Erythroblast (primary cell): ENCODE results near the gene CYP4F2.
"Not testable (repeated sequence)": the region's sequence is repeated elsewhere in the genome, so short reads cannot be mapped to it uniquely, and the experiment has no call there.

Experiments used
- DNase-seq, 2 experiments: peaks; one replicate each; lab custom pipeline; 2025; lab: John Stamatoyannopoulos, UW
- GATA1 ChIP-seq: IDR thresholded peaks from 2 replicates; pipeline ENCODE4 v1.6.1; 2011; ENCODE audit warnings: low read depth, mild to moderate bottlenecking, control low read depth, low read length, moderate library complexity
- POLR2A ChIP-seq: IDR thresholded peaks from 2 replicates; pipeline ENCODE4 v1.6.1; 2011; ENCODE audit warnings: mild to moderate bottlenecking, low read length

CYP4F2 gene

GRCh38 chr19:15850385-15850784 is 47.5 kb downstream of the CYP4F2 start:
- DNase-seq, result no peak
- TF ChIP-seq GATA1, result no peak
- TF ChIP-seq POLR2A, result no peak

- no peak for DNase-seq
- TF ChIP-seq POLR2A, result no peak
- TF ChIP-seq GATA1, result no peak
Observed at GRCh38 chr19:15846923-15847322, 51.0 kb downstream of the CYP4F2 start.

- not testable (repeated sequence) for DNase-seq
Observed at GRCh38 chr19:15843894-15844222, 54.0 kb downstream of the CYP4F2 start.

- no peak for DNase-seq
- TF ChIP-seq POLR2A, result no peak
- TF ChIP-seq GATA1, result no peak
Observed at GRCh38 chr19:15843203-15843893, 54.5 kb downstream of the CYP4F2 start.

- peak; percentile 26 to 32 for DNase-seq
- TF ChIP-seq GATA1, result no peak
- no peak for TF ChIP-seq POLR2A
Observed at GRCh38 chr19:15841875-15842569, 55.9 kb downstream of the CYP4F2 start.

- DNase-seq, result no peak
- TF ChIP-seq POLR2A (no peak), GATA1 (no peak)
Observed at GRCh38 chr19:15840833-15841232, 57.0 kb downstream of the CYP4F2 start.

GRCh38 chr19:15839888-15840287 is 58.0 kb downstream of the CYP4F2 start:
- peak in 1 of 2 experiments; percentile 15 for DNase-seq

- no peak for DNase-seq
- TF ChIP-seq POLR2A (no peak), GATA1 (no peak)
Observed at GRCh38 chr19:15838351-15838750, 59.5 kb downstream of the CYP4F2 start.

- DNase-seq, result peak in 1 of 2 experiments; percentile 85
- TF ChIP-seq GATA1, result no peak
- peak; percentile 79 for TF ChIP-seq POLR2A
Observed at GRCh38 chr19:15837221-15837731, 60.6 kb downstream of the CYP4F2 start.

GRCh38 chr19:15836330-15837220 is 61.3 kb downstream of the CYP4F2 start:
- TF ChIP-seq GATA1 (no peak), POLR2A (peak; percentile 78)

GRCh38 chr19:15835565-15836329 is 62.1 kb downstream of the CYP4F2 start:
- DNase-seq, result peak in 1 of 2 experiments; percentile 64
- peak; percentile 38 for TF ChIP-seq POLR2A

More at GRCh38 chr19:15836330-15837220, 61.3 kb downstream of the CYP4F2 start:
- peak; percentile 96 for DNase-seq

GRCh38 chr19:15834232-15834631 is 63.6 kb downstream of the CYP4F2 start:
- not testable (repeated sequence) for DNase-seq

- TF ChIP-seq POLR2A (no peak), GATA1 (no peak)
- DNase-seq, result no peak
Observed at GRCh38 chr19:15831626-15832025, 66.2 kb downstream of the CYP4F2 start.
